ENCODE results near the gene SYNGR3.

SYNGR3 gene

GRCh38 chr16:1964506-1965395, 25.0 kb upstream of the SYNGR3 start, which contains the start of gene RPS2:
TSS of gene RPS2 (minus strand) at chr16:1964826. CDS start at chr16:1964625, 201 bp downstream.
- peak within 1 kb of the TSS; percentile 94 for H3K27ac ChIP-seq

GRCh38 chr16:1965396-1966001, 24.3 kb upstream of the SYNGR3 start:
- H3K9me3 ChIP-seq (ENCODE audit: low read depth, low read length) = no peaks in the 10 kb centered on the region
- no peak for DNase-seq (ENCODE audit: low read depth, low spot score)
- H3K36me3 ChIP-seq (ENCODE audit: insufficient read depth, low read length) = peaks cover 27% of the 10 kb centered on the region
- H3K4me3 ChIP-seq = peak overlapping the region; percentile 94
- no peak for TF ChIP-seq POLR2AphosphoS5 (IDR thresholded peaks at IDR 0.05; ENCODE audit: borderline replicate concordance, low read depth, low read length)
- peak overlapping the region; percentile 95 for H3K9ac ChIP-seq (ENCODE audit: insufficient read length)
- peak overlapping the region; percentile 83 for H3K27ac ChIP-seq

More at GRCh38 chr16:1964506-1965395, 25.0 kb upstream of the SYNGR3 start, which contains the start of gene RPS2:
- H3K9me3 ChIP-seq (ENCODE audit: low read depth, low read length) = no peaks in the 10 kb centered on the region
- peak within 1 kb of the TSS; percentile 94 for H3K4me3 ChIP-seq
- TF ChIP-seq POLR2AphosphoS5 (IDR thresholded peaks at IDR 0.05; ENCODE audit: borderline replicate concordance, low read depth, low read length) (peak; percentile 100), FOXP2 (optimal IDR thresholded peaks at IDR 0.05; ENCODE audit: control extremely low read depth, extremely low read length, insufficient read depth) (no peak)
- DNase-seq (ENCODE audit: low read depth, low spot score) = peak; percentile 94
- H3K9ac ChIP-seq (ENCODE audit: insufficient read length) = peak within 1 kb of the TSS; percentile 95
- peaks cover 27% of the 10 kb centered on the region for H3K36me3 ChIP-seq (ENCODE audit: insufficient read depth, low read length)

GRCh38 chr16:1966460-1966859, 23.3 kb upstream of the SYNGR3 start, which contains the start of gene RNF151:
TSS of gene RNF151 (plus strand) at chr16:1966856. CDS start at chr16:1966882, 26 bp downstream.
- TF ChIP-seq POLR2AphosphoS5 (IDR thresholded peaks at IDR 0.05; ENCODE audit: borderline replicate concordance, low read depth, low read length) = no peak
- TF ChIP-seq EZH2 (IDR thresholded peaks at IDR 0.05) = no peak
- TF ChIP-seq FOXP2 (optimal IDR thresholded peaks at IDR 0.05; ENCODE audit: control extremely low read depth, extremely low read length, insufficient read depth) = no peak
- Histone ChIP-seq H3K9ac (ENCODE audit: insufficient read length) (peak within 1 kb of the TSS; percentile 95), H3K36me3 (ENCODE audit: insufficient read depth, low read length) (peaks cover 27% of the 10 kb centered on the region), H3K9me3 (ENCODE audit: low read depth, low read length) (no peaks in the 10 kb centered on the region), H3K27ac (no peak within 1 kb of the TSS), H3K4me3 (peak within 1 kb of the TSS; percentile 94)
- DNase-seq (ENCODE audit: low read depth, low spot score) = no peak

GRCh38 chr16:1968146-1968953, 21.4 kb upstream of the SYNGR3 start:
- H3K4me3 ChIP-seq = no peak overlapping the region
- no peaks in the 10 kb centered on the region for H3K9me3 ChIP-seq (ENCODE audit: low read depth, low read length)
- H3K27ac ChIP-seq = no peak overlapping the region
- no peak overlapping the region for H3K9ac ChIP-seq (ENCODE audit: insufficient read length)
- no peak for TF ChIP-seq FOXP2 (optimal IDR thresholded peaks at IDR 0.05; ENCODE audit: control extremely low read depth, extremely low read length, insufficient read depth)
- TF ChIP-seq POLR2AphosphoS5 (IDR thresholded peaks at IDR 0.05; ENCODE audit: borderline replicate concordance, low read depth, low read length) = no peak
- no peak for TF ChIP-seq EZH2 (IDR thresholded peaks at IDR 0.05)
- H3K36me3 ChIP-seq (ENCODE audit: insufficient read depth, low read length) = peaks cover 9% of the 10 kb centered on the region
- no peak for DNase-seq (ENCODE audit: low read depth, low spot score)

GRCh38 chr16:1971796-1972489, 17.8 kb upstream of the SYNGR3 start, which contains the start of gene TBL3:
TSS of gene TBL3 (plus strand) at chr16:1972053. CDS start at chr16:1972165, 112 bp downstream.
- H3K9me3 ChIP-seq (ENCODE audit: low read depth, low read length) = no peaks in the 10 kb centered on the region
- peak within 1 kb of the TSS; percentile 81 for H3K4me3 ChIP-seq
- H3K27ac ChIP-seq = peak within 1 kb of the TSS; percentile 62; the same call in 1 of the 2 replicates
- peak within 1 kb of the TSS; percentile 91 for H3K9ac ChIP-seq (ENCODE audit: insufficient read length)
- TF ChIP-seq POLR2AphosphoS5 (IDR thresholded peaks at IDR 0.05; ENCODE audit: borderline replicate concordance, low read depth, low read length) (peak; percentile 91), EZH2 (IDR thresholded peaks at IDR 0.05) (no peak), FOXP2 (optimal IDR thresholded peaks at IDR 0.05; ENCODE audit: control extremely low read depth, extremely low read length, insufficient read depth) (peak; percentile 94)
- no peak for DNase-seq (ENCODE audit: low read depth, low spot score)
- peaks cover 23% of the 10 kb centered on the region; the same call in 1 of the 2 replicates for H3K36me3 ChIP-seq (ENCODE audit: insufficient read depth, low read length)

- no peak for DNase-seq (ENCODE audit: low read depth, low spot score)
- TF ChIP-seq EZH2 (IDR thresholded peaks at IDR 0.05) = no peak
- no peak for TF ChIP-seq FOXP2 (optimal IDR thresholded peaks at IDR 0.05; ENCODE audit: control extremely low read depth, extremely low read length, insufficient read depth)
- TF ChIP-seq POLR2AphosphoS5 (IDR thresholded peaks at IDR 0.05; ENCODE audit: borderline replicate concordance, low read depth, low read length) = no peak
- no peaks in the 10 kb centered on the region for H3K9me3 ChIP-seq (ENCODE audit: low read depth, low read length)
- peak overlapping the region; percentile 81 for H3K4me3 ChIP-seq
- H3K9ac ChIP-seq (ENCODE audit: insufficient read length) = peak overlapping the region; percentile 91
- peak overlapping the region; percentile 48; the same call in 1 of the 2 replicates for H3K27ac ChIP-seq
- peaks cover 29% of the 10 kb centered on the region; the same call in 1 of the 2 replicates for H3K36me3 ChIP-seq (ENCODE audit: insufficient read depth, low read length)
Observed at GRCh38 chr16:1972490-1972877, 17.3 kb upstream of the SYNGR3 start.

- H3K36me3 ChIP-seq (ENCODE audit: insufficient read depth, low read length) = peaks cover 36% of the 10 kb centered on the region; the same call in 1 of the 2 replicates
- no peaks in the 10 kb centered on the region for H3K9me3 ChIP-seq (ENCODE audit: low read depth, low read length)
- TF ChIP-seq FOXP2 (optimal IDR thresholded peaks at IDR 0.05; ENCODE audit: control extremely low read depth, extremely low read length, insufficient read depth) (no peak), EZH2 (IDR thresholded peaks at IDR 0.05) (no peak), POLR2AphosphoS5 (IDR thresholded peaks at IDR 0.05; ENCODE audit: borderline replicate concordance, low read depth, low read length) (no peak)
- DNase-seq (ENCODE audit: low read depth, low spot score) = no peak
- no peak overlapping the region for H3K9ac ChIP-seq (ENCODE audit: insufficient read length)
- no peak overlapping the region for H3K4me3 ChIP-seq
- H3K27ac ChIP-seq = no peak overlapping the region
Observed at GRCh38 chr16:1973461-1974156, 16.2 kb upstream of the SYNGR3 start.
